Measurements from ENCODE around the gene BRPF1. TPM values are rescaled to one million over a fixed set of nuclear protein-coding genes. Genes with fewer than 3 reads are reported as not detected.

BRPF1 gene
- total and polyA plus RNA-seq, 2 experiments from 2014 or later, result 8.0 to 24.7 TPM

DNA sequence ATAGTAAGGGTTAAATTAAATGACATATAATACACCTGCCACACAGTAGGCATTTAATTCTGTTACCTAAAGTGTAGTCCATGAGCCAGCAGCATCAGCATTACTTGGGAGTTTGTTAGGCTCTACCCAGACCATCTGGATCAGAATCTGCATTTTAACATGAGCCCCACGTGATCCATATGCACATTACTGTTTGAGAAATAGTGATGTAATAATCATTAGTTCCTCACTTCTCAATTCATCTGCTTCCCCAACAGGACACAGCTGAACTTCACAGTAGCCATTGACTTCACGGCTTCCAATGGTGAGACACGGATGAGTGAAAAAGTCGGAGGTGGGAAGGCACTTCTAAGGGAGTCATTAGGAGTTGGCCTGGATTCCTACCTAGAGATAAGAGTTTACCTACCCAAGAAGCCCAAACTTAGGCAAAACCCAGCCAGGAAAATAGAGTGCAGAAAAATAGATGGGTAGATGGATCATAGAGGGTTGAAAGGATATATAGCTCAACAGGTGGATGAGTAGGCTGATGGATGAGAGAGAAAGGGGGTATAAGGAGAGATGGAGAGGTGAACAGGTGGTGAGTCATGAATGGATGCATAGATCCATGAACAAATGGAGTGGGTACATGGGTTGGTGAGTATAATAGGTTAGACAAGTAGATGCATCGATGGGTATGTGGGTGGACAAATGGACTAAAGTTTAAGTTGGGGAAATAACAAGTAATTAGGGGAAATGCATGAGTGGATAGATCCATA lies 14.6 kb upstream of the BRPF1 start (continued):
- TF ChIP-seq, protein P1, sequence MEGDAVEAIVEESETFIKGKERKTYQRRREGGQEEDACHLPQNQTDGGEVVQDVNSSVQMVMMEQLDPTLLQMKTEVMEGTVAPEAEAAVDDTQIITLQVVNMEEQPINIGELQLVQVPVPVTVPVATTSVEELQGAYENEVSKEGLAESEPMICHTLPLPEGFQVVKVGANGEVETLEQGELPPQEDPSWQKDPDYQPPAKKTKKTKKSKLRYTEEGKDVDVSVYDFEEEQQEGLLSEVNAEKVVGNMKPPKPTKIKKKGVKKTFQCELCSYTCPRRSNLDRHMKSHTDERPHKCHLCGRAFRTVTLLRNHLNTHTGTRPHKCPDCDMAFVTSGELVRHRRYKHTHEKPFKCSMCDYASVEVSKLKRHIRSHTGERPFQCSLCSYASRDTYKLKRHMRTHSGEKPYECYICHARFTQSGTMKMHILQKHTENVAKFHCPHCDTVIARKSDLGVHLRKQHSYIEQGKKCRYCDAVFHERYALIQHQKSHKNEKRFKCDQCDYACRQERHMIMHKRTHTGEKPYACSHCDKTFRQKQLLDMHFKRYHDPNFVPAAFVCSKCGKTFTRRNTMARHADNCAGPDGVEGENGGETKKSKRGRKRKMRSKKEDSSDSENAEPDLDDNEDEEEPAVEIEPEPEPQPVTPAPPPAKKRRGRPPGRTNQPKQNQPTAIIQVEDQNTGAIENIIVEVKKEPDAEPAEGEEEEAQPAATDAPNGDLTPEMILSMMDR (conservative IDR thresholded peaks at IDR 0.05; ENCODE audit: low read depth in 2 of 2), result no peak
- TF ChIP-seq, protein P2, sequence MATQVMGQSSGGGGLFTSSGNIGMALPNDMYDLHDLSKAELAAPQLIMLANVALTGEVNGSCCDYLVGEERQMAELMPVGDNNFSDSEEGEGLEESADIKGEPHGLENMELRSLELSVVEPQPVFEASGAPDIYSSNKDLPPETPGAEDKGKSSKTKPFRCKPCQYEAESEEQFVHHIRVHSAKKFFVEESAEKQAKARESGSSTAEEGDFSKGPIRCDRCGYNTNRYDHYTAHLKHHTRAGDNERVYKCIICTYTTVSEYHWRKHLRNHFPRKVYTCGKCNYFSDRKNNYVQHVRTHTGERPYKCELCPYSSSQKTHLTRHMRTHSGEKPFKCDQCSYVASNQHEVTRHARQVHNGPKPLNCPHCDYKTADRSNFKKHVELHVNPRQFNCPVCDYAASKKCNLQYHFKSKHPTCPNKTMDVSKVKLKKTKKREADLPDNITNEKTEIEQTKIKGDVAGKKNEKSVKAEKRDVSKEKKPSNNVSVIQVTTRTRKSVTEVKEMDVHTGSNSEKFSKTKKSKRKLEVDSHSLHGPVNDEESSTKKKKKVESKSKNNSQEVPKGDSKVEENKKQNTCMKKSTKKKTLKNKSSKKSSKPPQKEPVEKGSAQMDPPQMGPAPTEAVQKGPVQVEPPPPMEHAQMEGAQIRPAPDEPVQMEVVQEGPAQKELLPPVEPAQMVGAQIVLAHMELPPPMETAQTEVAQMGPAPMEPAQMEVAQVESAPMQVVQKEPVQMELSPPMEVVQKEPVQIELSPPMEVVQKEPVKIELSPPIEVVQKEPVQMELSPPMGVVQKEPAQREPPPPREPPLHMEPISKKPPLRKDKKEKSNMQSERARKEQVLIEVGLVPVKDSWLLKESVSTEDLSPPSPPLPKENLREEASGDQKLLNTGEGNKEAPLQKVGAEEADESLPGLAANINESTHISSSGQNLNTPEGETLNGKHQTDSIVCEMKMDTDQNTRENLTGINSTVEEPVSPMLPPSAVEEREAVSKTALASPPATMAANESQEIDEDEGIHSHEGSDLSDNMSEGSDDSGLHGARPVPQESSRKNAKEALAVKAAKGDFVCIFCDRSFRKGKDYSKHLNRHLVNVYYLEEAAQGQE (IDR thresholded peaks at IDR 0.05; ENCODE audit: unreplicated experiment), result no peak
- TF ChIP-seq EZH2 (IDR thresholded peaks at IDR 0.05; ENCODE audit: low read depth, unreplicated experiment) (no peak), EZH2phosphoT487 (IDR thresholded peaks at IDR 0.05; ENCODE audit: unreplicated experiment) (no peak)

DNA sequence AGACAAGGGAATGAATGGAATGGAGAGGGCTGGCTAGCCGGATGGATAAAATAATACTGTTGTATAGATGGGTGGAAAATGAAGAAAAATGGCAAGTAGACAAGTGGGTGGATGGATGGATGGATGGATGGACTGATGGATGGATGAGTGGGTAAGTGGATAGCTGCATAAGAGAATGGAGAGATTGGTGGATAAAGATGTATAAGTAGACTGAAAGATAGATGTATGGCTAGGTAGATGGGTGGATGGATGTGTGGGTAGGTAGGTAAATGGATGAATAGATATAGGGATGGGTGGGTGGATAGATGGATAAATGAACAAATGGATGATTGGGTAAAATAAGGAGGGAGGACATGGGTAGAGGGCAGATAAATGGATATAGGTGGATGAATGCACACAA lies 14.0 kb upstream of the BRPF1 start:
- no peak for ATAC-seq
- Histone ChIP-seq H3K4me3 (no peak overlapping the region), H3K9me2 (ENCODE audit: insufficient read depth) (no peaks in the 10 kb centered on the region), H3K4me2 (no peak overlapping the region), H3K27me3 (ENCODE audit: insufficient read depth) (no peaks in the 10 kb centered on the region), H3K4me1 (ENCODE audit: insufficient read depth) (no peaks in the 10 kb centered on the region), H3K79me2 (replicated peaks; ENCODE audit: insufficient read depth) (no peaks in the 10 kb centered on the region), H3F3A (replicated peaks; ENCODE audit: low read depth) (no peaks in the 10 kb centered on the region), H3K27ac (ENCODE audit: low read depth) (no peak overlapping the region), H2AFZ (no peak overlapping the region), H4K20me1 (replicated peaks; ENCODE audit: insufficient read depth) (no peaks in the 10 kb centered on the region), H3K36me3 (ENCODE audit: insufficient read depth) (no peaks in the 10 kb centered on the region)
- no peaks in the 10 kb centered on the region for H3K9me3 Mint-ChIP-seq
- H3K4me3 Mint-ChIP-seq, result no peak overlapping the region
- no peak for DNase-seq (ENCODE audit: low spot score)
- peaks cover 5% of the 10 kb centered on the region; the same call in 2 of the 3 replicates for H3K4me1 Mint-ChIP-seq
- TF ChIP-seq, protein P3, sequence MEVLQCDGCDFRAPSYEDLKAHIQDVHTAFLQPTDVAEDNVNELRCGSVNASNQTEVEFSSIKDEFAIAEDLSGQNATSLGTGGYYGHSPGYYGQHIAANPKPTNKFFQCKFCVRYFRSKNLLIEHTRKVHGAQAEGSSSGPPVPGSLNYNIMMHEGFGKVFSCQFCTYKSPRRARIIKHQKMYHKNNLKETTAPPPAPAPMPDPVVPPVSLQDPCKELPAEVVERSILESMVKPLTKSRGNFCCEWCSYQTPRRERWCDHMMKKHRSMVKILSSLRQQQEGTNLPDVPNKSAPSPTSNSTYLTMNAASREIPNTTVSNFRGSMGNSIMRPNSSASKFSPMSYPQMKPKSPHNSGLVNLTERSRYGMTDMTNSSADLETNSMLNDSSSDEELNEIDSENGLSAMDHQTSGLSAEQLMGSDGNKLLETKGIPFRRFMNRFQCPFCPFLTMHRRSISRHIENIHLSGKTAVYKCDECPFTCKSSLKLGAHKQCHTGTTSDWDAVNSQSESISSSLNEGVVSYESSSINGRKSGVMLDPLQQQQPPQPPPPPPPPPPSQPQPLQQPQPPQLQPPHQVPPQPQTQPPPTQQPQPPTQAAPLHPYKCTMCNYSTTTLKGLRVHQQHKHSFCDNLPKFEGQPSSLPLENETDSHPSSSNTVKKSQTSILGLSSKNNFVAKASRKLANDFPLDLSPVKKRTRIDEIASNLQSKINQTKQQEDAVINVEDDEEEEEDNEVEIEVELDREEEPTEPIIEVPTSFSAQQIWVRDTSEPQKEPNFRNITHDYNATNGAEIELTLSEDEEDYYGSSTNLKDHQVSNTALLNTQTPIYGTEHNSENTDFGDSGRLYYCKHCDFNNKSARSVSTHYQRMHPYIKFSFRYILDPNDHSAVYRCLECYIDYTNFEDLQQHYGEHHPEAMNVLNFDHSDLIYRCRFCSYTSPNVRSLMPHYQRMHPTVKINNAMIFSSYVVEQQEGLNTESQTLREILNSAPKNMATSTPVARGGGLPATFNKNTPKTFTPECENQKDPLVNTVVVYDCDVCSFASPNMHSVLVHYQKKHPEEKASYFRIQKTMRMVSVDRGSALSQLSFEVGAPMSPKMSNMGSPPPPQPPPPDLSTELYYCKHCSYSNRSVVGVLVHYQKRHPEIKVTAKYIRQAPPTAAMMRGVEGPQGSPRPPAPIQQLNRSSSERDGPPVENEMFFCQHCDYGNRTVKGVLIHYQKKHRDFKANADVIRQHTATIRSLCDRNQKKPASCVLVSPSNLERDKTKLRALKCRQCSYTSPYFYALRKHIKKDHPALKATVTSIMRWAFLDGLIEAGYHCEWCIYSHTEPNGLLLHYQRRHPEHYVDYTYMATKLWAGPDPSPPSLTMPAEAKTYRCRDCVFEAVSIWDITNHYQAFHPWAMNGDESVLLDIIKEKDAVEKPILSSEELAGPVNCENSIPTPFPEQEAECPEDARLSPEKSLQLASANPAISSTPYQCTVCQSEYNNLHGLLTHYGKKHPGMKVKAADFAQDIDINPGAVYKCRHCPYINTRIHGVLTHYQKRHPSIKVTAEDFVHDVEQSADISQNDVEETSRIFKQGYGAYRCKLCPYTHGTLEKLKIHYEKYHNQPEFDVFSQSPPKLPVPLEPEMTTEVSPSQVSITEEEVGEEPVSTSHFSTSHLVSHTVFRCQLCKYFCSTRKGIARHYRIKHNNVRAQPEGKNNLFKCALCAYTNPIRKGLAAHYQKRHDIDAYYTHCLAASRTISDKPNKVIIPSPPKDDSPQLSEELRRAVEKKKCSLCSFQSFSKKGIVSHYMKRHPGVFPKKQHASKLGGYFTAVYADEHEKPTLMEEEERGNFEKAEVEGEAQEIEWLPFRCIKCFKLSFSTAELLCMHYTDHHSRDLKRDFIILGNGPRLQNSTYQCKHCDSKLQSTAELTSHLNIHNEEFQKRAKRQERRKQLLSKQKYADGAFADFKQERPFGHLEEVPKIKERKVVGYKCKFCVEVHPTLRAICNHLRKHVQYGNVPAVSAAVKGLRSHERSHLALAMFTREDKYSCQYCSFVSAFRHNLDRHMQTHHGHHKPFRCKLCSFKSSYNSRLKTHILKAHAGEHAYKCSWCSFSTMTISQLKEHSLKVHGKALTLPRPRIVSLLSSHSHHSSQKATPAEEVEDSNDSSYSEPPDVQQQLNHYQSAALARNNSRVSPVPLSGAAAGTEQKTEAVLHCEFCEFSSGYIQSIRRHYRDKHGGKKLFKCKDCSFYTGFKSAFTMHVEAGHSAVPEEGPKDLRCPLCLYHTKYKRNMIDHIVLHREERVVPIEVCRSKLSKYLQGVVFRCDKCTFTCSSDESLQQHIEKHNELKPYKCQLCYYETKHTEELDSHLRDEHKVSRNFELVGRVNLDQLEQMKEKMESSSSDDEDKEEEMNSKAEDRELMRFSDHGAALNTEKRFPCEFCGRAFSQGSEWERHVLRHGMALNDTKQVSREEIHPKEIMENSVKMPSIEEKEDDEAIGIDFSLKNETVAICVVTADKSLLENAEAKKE (CRISPR knock-in tag; IDR thresholded peaks at IDR 0.05), result no peak
- TF ChIP-seq NANOG (IDR thresholded peaks at IDR 0.05; ENCODE audit: borderline replicate concordance), result no peak
- TF ChIP-seq JUNB (IDR thresholded peaks at IDR 0.05; ENCODE audit: unreplicated experiment), result no peak
- no peak for TF ChIP-seq EZH2 (IDR thresholded peaks at IDR 0.05; ENCODE audit: low read depth, unreplicated experiment)
- no peak for TF ChIP-seq EZH2phosphoT487 (IDR thresholded peaks at IDR 0.05; ENCODE audit: unreplicated experiment)
- no peak for TF ChIP-seq ZNF331 (CRISPR knock-in tag; IDR thresholded peaks at IDR 0.05; ENCODE audit: low read depth)
- peaks cover 3% of the 10 kb centered on the region for H3K27me3 Mint-ChIP-seq (ENCODE audit: insufficient read depth, low read depth, poor library complexity)
- no peak overlapping the region for H3K27ac Mint-ChIP-seq
- H3K36me3 Mint-ChIP-seq (ENCODE audit: low read depth), result no peaks in the 10 kb centered on the region
